HEK293 (cell line): Measurements from ENCODE around the gene ZNF654.

ENCODE experiments used
- CTCF ChIA-PET: fragments of 350-600 bp; formaldehyde crosslinking; extraction: SDS; loops from one replicate; lab custom pipeline; 2021; ENCODE audit warnings: antibody characterized with exemption; lab: Yijun Ruan, JAX
- POLR2A ChIA-PET: fragments of 300-600 bp; formaldehyde crosslinking; extraction: SDS; loops from one replicate; lab custom pipeline; 2020; ENCODE audit warnings: antibody characterized with exemption, inconsistent platforms; lab: Yijun Ruan, JAX
- H3K27ac ChIP-seq: fragments of 200-500 bp; sonication (Bioruptor generic); 2 replicates; pipeline ENCODE4 v1.5.1; 2014; ENCODE audit warnings: low read depth, low read length, control low read depth, inconsistent platforms; ENCODE audit errors: extremely low read depth
- H3K36me3 ChIP-seq, 2 experiments: fragments of 200-500 bp in 1 of 2; sonication (Bioruptor generic) in 1 of 2; 1 replicate in 1 of 2; 2 replicates in 1 of 2; pipeline ENCODE4 v1.5.1; 2014 to 2017; ENCODE audit warnings: inconsistent platforms in 2 of 2, low read length in 2 of 2; ENCODE audit not compliant: control insufficient read depth in 2 of 2, insufficient read depth in 1 of 2
- H3K4me1 ChIP-seq: fragments of 200-500 bp; sonication (Bioruptor generic); 2 replicates; pipeline ENCODE4 v1.5.1; 2014; ENCODE audit warnings: mild to moderate bottlenecking, low read length, inconsistent platforms; ENCODE audit not compliant: control insufficient read depth, insufficient read depth
- H3K4me3 ChIP-seq: 2 replicates; pipeline ENCODE4 v1.5.1; 2011; ENCODE audit warnings: low read depth, mild to moderate bottlenecking, control low read depth, low read length, moderate library complexity
- H3K9me3 ChIP-seq: fragments of 200-500 bp; sonication (Bioruptor generic); 2 replicates; pipeline ENCODE4 v1.5.1; 2014; ENCODE audit warnings: low read depth, low read length, inconsistent platforms; ENCODE audit not compliant: control insufficient read depth, insufficient read depth
- GLIS1 ChIP-seq: fragments of 450-650 bp; formaldehyde crosslinking; IDR thresholded peaks from 2 replicates; pipeline ENCODE4 v1.5.1; 2016; ENCODE audit warnings: missing biosample characterization, missing genetic modification characterization
- HOXC10 ChIP-seq: sonication (generic); formaldehyde crosslinking; IDR thresholded peaks from 2 replicates; pipeline ENCODE4 v1.8.1; 2023; ENCODE audit warnings: mild to moderate bottlenecking, missing genetic modification reagents
- KLF17 ChIP-seq: fragments of 450-650 bp; formaldehyde crosslinking; IDR thresholded peaks from 2 replicates; pipeline ENCODE4 v1.5.1; 2016; ENCODE audit warnings: missing biosample characterization, missing genetic modification characterization
- KLF9 ChIP-seq: fragments of 450-650 bp; formaldehyde crosslinking; IDR thresholded peaks from 2 replicates; pipeline ENCODE4 v1.5.1; 2016; ENCODE audit warnings: missing biosample characterization, missing genetic modification characterization, low read depth
- PRDM1 ChIP-seq: fragments of 450-650 bp; formaldehyde crosslinking; IDR thresholded peaks from 2 replicates; pipeline ENCODE4; 2016; ENCODE audit warnings: missing biosample characterization, missing genetic modification characterization
- SCRT2 ChIP-seq: fragments of 450-650 bp; formaldehyde crosslinking; IDR thresholded peaks from 2 replicates; pipeline ENCODE4 v1.5.1; 2016; ENCODE audit warnings: missing biosample characterization, missing genetic modification characterization
- SP2 ChIP-seq: fragments of 450-650 bp; formaldehyde crosslinking; IDR thresholded peaks from 2 replicates; pipeline ENCODE4 v1.5.1; 2016; ENCODE audit warnings: missing biosample characterization, missing genetic modification characterization
- ZFHX2 ChIP-seq: fragments of 450-650 bp; formaldehyde crosslinking; conservative IDR thresholded peaks from 2 replicates; pipeline ENCODE4 v1.5.1; 2016; ENCODE audit warnings: missing biosample characterization, missing genetic modification characterization
- ZFP3 ChIP-seq: fragments of 450-650 bp; formaldehyde crosslinking; IDR thresholded peaks from 2 replicates; pipeline ENCODE4 v1.5.1; 2016; ENCODE audit warnings: low read depth, missing biosample characterization, missing genetic modification characterization
- ZNF132 ChIP-seq: fragments of 450-650 bp; formaldehyde crosslinking; IDR thresholded peaks from 2 replicates; pipeline ENCODE4 v1.5.1; 2017; ENCODE audit warnings: missing biosample characterization, missing genetic modification characterization, borderline replicate concordance
- ZNF174 ChIP-seq: fragments of 450-650 bp; formaldehyde crosslinking; IDR thresholded peaks from 2 replicates; pipeline ENCODE4 v1.5.0; 2017; ENCODE audit warnings: missing biosample characterization, mild to moderate bottlenecking, missing genetic modification characterization
- ZNF19 ChIP-seq: fragments of 450-650 bp; formaldehyde crosslinking; IDR thresholded peaks from 2 replicates; pipeline ENCODE4; 2016; ENCODE audit warnings: missing biosample characterization, missing genetic modification characterization, low read depth
- ZNF211 ChIP-seq: fragments of 450-650 bp; formaldehyde crosslinking; IDR thresholded peaks from 2 replicates; pipeline ENCODE4 v1.5.1; 2016; ENCODE audit warnings: low read depth, missing biosample characterization, missing genetic modification characterization
- ZNF26 ChIP-seq: fragments of 450-650 bp; formaldehyde crosslinking; IDR thresholded peaks from 2 replicates; pipeline ENCODE4 v1.5.1; 2016; ENCODE audit warnings: missing biosample characterization, missing genetic modification characterization
- ZNF501 ChIP-seq: fragments of 450-650 bp; formaldehyde crosslinking; IDR thresholded peaks from 2 replicates; pipeline ENCODE4 v1.5.1; 2016; ENCODE audit warnings: missing biosample characterization, missing genetic modification characterization
- ZNF529 ChIP-seq: fragments of 450-650 bp; formaldehyde crosslinking; IDR thresholded peaks from 2 replicates; pipeline ENCODE4 v1.5.1; 2017; ENCODE audit warnings: missing genetic modification characterization, missing biosample characterization; ENCODE audit not compliant: insufficient replicate concordance
- ZNF677 ChIP-seq: fragments of 450-650 bp; IDR thresholded peaks from 2 replicates; pipeline ENCODE4 v1.5.0; 2018; ENCODE audit warnings: missing biosample characterization, mild to moderate bottlenecking, missing genetic modification characterization, moderate library complexity
- ZNF692 ChIP-seq: fragments of 450-650 bp; formaldehyde crosslinking; IDR thresholded peaks from 2 replicates; pipeline ENCODE4 v1.5.1; 2016; ENCODE audit warnings: missing biosample characterization, missing genetic modification characterization
- ZNF830 ChIP-seq: fragments of 450-650 bp; IDR thresholded peaks from 2 replicates; pipeline ENCODE4 v1.5.0; 2018; ENCODE audit warnings: missing biosample characterization, missing genetic modification characterization, low read depth, mild to moderate bottlenecking, moderate library complexity
- ZSCAN23 ChIP-seq: fragments of 450-650 bp; formaldehyde crosslinking; IDR thresholded peaks from 2 replicates; pipeline ENCODE4 v1.5.1; 2016; ENCODE audit warnings: missing biosample characterization, missing genetic modification characterization
- TF ChIP-seq, protein P1 (sequence below): fragments of 450-650 bp; formaldehyde crosslinking; IDR thresholded peaks from 2 replicates; pipeline ENCODE4 v1.5.1; 2016; ENCODE audit warnings: missing biosample characterization, missing genetic modification characterization
- TF ChIP-seq, protein P2 (sequence below): fragments of 450-650 bp; formaldehyde crosslinking; IDR thresholded peaks from 2 replicates; pipeline ENCODE4 v1.5.1; 2016; ENCODE audit warnings: missing biosample characterization, missing genetic modification characterization

ZNF654 gene

GRCh38 chr3:88093266-88093665 is 34.2 kb downstream of the ZNF654 start:
- Histone ChIP-seq H3K27ac (no peak overlapping the region), H3K36me3 (peaks cover 0 to 14% of the 10 kb centered on the region in 2 experiments; a peak in 1 of 3 replicates), H3K9me3 (no peaks in the 10 kb centered on the region), H3K4me1 (no peaks in the 10 kb centered on the region), H3K4me3 (no peak overlapping the region)
- TF ChIP-seq ZNF211 (tag by site-specific recombination): no peak
- no peak for TF ChIP-seq ZNF26 (tag by site-specific recombination)
- no peak for TF ChIP-seq ZFP3
- CTCF ChIA-PET: no interaction called here
- POLR2A ChIA-PET: no interaction called here

DNA sequence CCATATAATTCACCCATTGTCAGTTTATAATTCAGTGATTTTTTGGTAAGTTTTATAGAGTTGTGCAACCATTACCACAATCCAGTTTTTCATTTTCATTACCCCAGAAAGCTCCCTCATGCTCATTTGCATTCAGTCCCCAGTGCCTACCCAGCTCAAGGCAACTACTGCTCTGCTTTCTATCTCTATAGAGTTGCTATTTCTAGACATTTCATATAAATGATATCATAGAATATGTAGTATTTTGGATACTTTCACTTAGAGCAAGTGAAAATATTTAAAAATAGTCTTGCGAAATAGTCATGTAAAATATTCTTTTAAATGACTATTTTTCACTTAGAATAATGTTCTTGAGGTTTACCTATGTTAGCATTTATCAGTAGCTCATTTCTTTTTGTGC is 42.1 kb downstream of the ZNF654 start:
- no peak overlapping the region for H3K27ac ChIP-seq
- no peaks in the 10 kb centered on the region for H3K9me3 ChIP-seq
- no peak overlapping the region for H3K4me3 ChIP-seq
- CTCF ChIA-PET: interaction anchor here (0.6 kb wide), 3 partner anchors 12 to 1344 kb away, joined by 3 to 7 read pairs (median 4); no protein-coding TSS in a partner anchor
- TF ChIP-seq ZSCAN23 (tag by site-specific recombination) (no peak), KLF9 (tag by site-specific recombination) (no peak)
- POLR2A ChIA-PET: no interaction called here
- no peaks in the 10 kb centered on the region for H3K4me1 ChIP-seq
- peaks cover 0 to 6% of the 10 kb centered on the region in 2 experiments; a peak in 1 of 3 replicates for H3K36me3 ChIP-seq

- Histone ChIP-seq H3K4me1 (no peaks in the 10 kb centered on the region), H3K27ac (no peak overlapping the region), H3K36me3 (peaks cover 0 to 6% of the 10 kb centered on the region in 2 experiments; a peak in 1 of 3 replicates), H3K4me3 (no peak overlapping the region), H3K9me3 (no peaks in the 10 kb centered on the region)
- CTCF ChIA-PET: no interaction called here
- no peak for TF ChIP-seq ZFHX2 (tag by site-specific recombination)
- no peak for TF ChIP-seq HOXC10 (CRISPR knock-in tag)
- no peak for TF ChIP-seq PRDM1
- TF ChIP-seq ZNF174 (tag by site-specific recombination): no peak
- TF ChIP-seq, protein P1, sequence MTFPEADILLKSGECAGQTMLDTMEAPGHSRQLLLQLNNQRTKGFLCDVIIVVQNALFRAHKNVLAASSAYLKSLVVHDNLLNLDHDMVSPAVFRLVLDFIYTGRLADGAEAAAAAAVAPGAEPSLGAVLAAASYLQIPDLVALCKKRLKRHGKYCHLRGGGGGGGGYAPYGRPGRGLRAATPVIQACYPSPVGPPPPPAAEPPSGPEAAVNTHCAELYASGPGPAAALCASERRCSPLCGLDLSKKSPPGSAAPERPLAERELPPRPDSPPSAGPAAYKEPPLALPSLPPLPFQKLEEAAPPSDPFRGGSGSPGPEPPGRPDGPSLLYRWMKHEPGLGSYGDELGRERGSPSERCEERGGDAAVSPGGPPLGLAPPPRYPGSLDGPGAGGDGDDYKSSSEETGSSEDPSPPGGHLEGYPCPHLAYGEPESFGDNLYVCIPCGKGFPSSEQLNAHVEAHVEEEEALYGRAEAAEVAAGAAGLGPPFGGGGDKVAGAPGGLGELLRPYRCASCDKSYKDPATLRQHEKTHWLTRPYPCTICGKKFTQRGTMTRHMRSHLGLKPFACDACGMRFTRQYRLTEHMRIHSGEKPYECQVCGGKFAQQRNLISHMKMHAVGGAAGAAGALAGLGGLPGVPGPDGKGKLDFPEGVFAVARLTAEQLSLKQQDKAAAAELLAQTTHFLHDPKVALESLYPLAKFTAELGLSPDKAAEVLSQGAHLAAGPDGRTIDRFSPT (tag by site-specific recombination): no peak
- TF ChIP-seq ZNF19 (tag by site-specific recombination): no peak
- TF ChIP-seq ZNF132 (tag by site-specific recombination): no peak
- TF ChIP-seq KLF17: no peak
- no peak for TF ChIP-seq ZNF677 (tag by site-specific recombination)
- TF ChIP-seq KLF9 (tag by site-specific recombination): no peak
- POLR2A ChIA-PET: no interaction called here
Observed at GRCh38 chr3:88105325-88105724, 46.3 kb downstream of the ZNF654 start.

GRCh38 chr3:88112289-88112688 is 53.2 kb downstream of the ZNF654 start:
- no peak overlapping the region for H3K27ac ChIP-seq
- no peak overlapping the region for H3K4me3 ChIP-seq
- H3K36me3 ChIP-seq: peaks cover 0 to 12% of the 10 kb centered on the region in 2 experiments; a peak in 1 of 3 replicates
- POLR2A ChIA-PET: no interaction called here
- H3K9me3 ChIP-seq: no peaks in the 10 kb centered on the region
- CTCF ChIA-PET: interaction anchor here (0.8 to 2.3 kb wide), 9 partner anchors 18 to 853 kb away, joined by 3 to 8 read pairs (median 3); no protein-coding TSS in a partner anchor
- H3K4me1 ChIP-seq: no peaks in the 10 kb centered on the region
- TF ChIP-seq ZNF501 (tag by site-specific recombination) (no peak), ZNF692 (tag by site-specific recombination) (no peak), SP2 (no peak), ZNF529 (no peak), ZNF830 (no peak), SCRT2 (no peak), GLIS1 (tag by site-specific recombination) (no peak)
- TF ChIP-seq, protein P2, sequence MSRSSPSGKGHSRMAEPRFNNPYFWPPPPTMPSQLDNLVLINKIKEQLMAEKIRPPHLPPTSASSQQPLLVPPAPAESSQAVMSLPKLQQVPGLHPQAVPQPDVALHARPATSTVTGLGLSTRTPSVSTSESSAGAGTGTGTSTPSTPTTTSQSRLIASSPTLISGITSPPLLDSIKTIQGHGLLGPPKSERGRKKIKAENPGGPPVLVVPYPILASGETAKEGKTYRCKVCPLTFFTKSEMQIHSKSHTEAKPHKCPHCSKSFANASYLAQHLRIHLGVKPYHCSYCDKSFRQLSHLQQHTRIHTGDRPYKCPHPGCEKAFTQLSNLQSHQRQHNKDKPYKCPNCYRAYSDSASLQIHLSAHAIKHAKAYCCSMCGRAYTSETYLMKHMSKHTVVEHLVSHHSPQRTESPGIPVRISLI: no peak
